B cell (primary cell): Measurements from ENCODE around the gene SFXN5. TPM values are rescaled to one million over a fixed set of nuclear protein-coding genes. Genes with fewer than 3 reads are reported as not detected.

Experiments
- ATAC-seq: fragments of 200-7000 bp; cut with Tn5 transposase; one replicate; pipeline ENCODE4 v1.10.0; 2021; ENCODE audit warnings: low read depth, mild to moderate bottlenecking, moderate number of reproducible peaks, moderate library complexity
- CTCF ChIA-PET: fragments of 350-600 bp; sonication (Branson Sonifier 250); formaldehyde crosslinking; loops from one replicate; lab custom pipeline; 2021; ENCODE audit warnings: antibody characterized with exemption, inconsistent platforms; lab: Charles Lee
- POLR2A ChIA-PET: fragments of 350-600 bp; sonication (Branson Sonifier 250); formaldehyde crosslinking; loops from one replicate; lab custom pipeline; 2021; ENCODE audit warnings: antibody characterized with exemption; lab: Charles Lee
- DNase-seq: peaks from one replicate; pipeline ENCODE4 v3.0.0; 2013
- H2AFZ ChIP-seq: 2 replicates; pipeline ENCODE4 v1.6.1; 2012; ENCODE audit warnings: mild to moderate bottlenecking, low read depth, low read length; ENCODE audit not compliant: insufficient read depth, poor library complexity, severe bottlenecking
- H3K27ac ChIP-seq, 2 donors: 1 replicate in 1 of 2; 2 replicates in 1 of 2; pipeline ENCODE4 v1.5.1; 2012 to 2013; ENCODE audit warnings: low read length in 2 of 2, mild to moderate bottlenecking in 2 of 2, moderate library complexity in 1 of 2
- H3K27me3 ChIP-seq, 4 experiments: fragments of 200-600 bp in 1 of 4; sonication (generic) in 1 of 4; replicated peaks in 1 of 4; 1 replicate in 2 of 4; 2 replicates in 2 of 4; pipeline versions ENCODE4 v1.6.1 to v1.7.0; 2013 to 2016; ENCODE audit warnings: low read length in 3 of 4, mild to moderate bottlenecking in 2 of 4, mixed read lengths in 1 of 4, moderate library complexity in 1 of 4; ENCODE audit not compliant: insufficient read depth in 4 of 4, control insufficient read depth in 3 of 4; ENCODE audit errors: control extremely low read depth in 1 of 4
- H3K36me3 ChIP-seq, 2 experiments: replicated peaks in 1 of 2; 1 replicate in 1 of 2; 2 replicates in 1 of 2; pipeline versions ENCODE4 v1.6.1 to v1.7.1; 2013; ENCODE audit warnings: low read length in 1 of 2; ENCODE audit not compliant: insufficient read depth in 2 of 2, control insufficient read depth in 1 of 2; ENCODE audit errors: control extremely low read depth in 1 of 2, extremely low read depth in 1 of 2
- H3K4me1 ChIP-seq, 2 donors: fragments of 200-600 bp in 1 of 2; sonication (generic) in 1 of 2; 1 replicate in 1 of 2; 2 replicates in 1 of 2; pipeline versions ENCODE4 v1.5.1 to v1.6.1; 2013 to 2017; ENCODE audit warnings: low read length in 2 of 2; ENCODE audit not compliant: control insufficient read depth in 2 of 2, insufficient read depth in 2 of 2
- H3K4me2 ChIP-seq: replicated peaks from 2 replicates; pipeline ENCODE3; 2012; ENCODE audit warnings: mild to moderate bottlenecking, low read depth, low read length; ENCODE audit not compliant: poor library complexity, severe bottlenecking
- H3K4me3 ChIP-seq, 5 experiments: fragments of 200-600 bp in 1 of 5; sonication (generic) in 1 of 5; 1 replicate in 3 of 5; 2 replicates in 2 of 5; pipeline versions ENCODE4 v1.5.1 to v1.7.0; 2011 to 2016; ENCODE audit warnings: low read length in 4 of 5, mild to moderate bottlenecking in 4 of 5, low read depth in 2 of 5, control low read depth in 1 of 5, moderate library complexity in 1 of 5; ENCODE audit not compliant: insufficient read depth in 1 of 5; ENCODE audit errors: control extremely low read depth in 1 of 5, extremely low read depth in 1 of 5
- H3K79me2 ChIP-seq: fragments of 200-600 bp; sonication (generic); one replicate; pipeline ENCODE4 v1.6.0; 2016; ENCODE audit warnings: low read length; ENCODE audit not compliant: control insufficient read depth, insufficient read depth
- H3K9ac ChIP-seq: fragments of 200-600 bp; sonication (generic); 2 replicates; pipeline ENCODE4 v1.6.1; 2017; ENCODE audit warnings: mild to moderate bottlenecking, low read length, moderate library complexity
- H3K9me3 ChIP-seq, 3 donors: one replicate each; pipeline versions ENCODE4 v1.6.1 to v1.7.1; 2013; ENCODE audit warnings: low read length in 2 of 3; ENCODE audit not compliant: control insufficient read depth in 2 of 3, insufficient read depth in 1 of 3; ENCODE audit errors: control extremely low read depth in 1 of 3
- H4K20me1 ChIP-seq: 2 replicates; pipeline ENCODE4 v1.6.0; 2012; ENCODE audit warnings: mild to moderate bottlenecking, low read length; ENCODE audit not compliant: insufficient read depth, control insufficient read depth, poor library complexity, severe bottlenecking
- H3K27ac Mint-ChIP-seq: one replicate; pipeline ENCODE4 v1.8.0; 2021; ENCODE audit warnings: mixed read lengths
- H3K27me3 Mint-ChIP-seq: one replicate; pipeline ENCODE4 v1.8.0; 2021; ENCODE audit warnings: mixed read lengths
- H3K4me1 Mint-ChIP-seq: one replicate; pipeline ENCODE4 v1.8.0; 2021; ENCODE audit warnings: mixed read lengths
- H3K4me3 Mint-ChIP-seq: one replicate; pipeline ENCODE4 v1.8.0; 2021; ENCODE audit warnings: mixed read lengths
- H3K9me3 Mint-ChIP-seq: one replicate; pipeline ENCODE4 v1.8.0; 2022; ENCODE audit warnings: mixed read lengths; ENCODE audit not compliant: insufficient read depth
- EZH2 ChIP-seq: IDR thresholded peaks from 2 replicates; pipeline ENCODE4 v1.6.1; 2012; ENCODE audit warnings: borderline replicate concordance, low read depth, mild to moderate bottlenecking, moderate library complexity, low read length; ENCODE audit not compliant: insufficient read depth, poor library complexity, severe bottlenecking
- WGBS: methylation state at CpG from one replicate; pipeline ENCODE4 v1.1.5; 2013; ENCODE audit warnings: missing lambda C conversion rate; ENCODE audit not compliant: insufficient coverage; 5-methylcytosine and 5-hydroxymethylcytosine counted together
- intact Hi-C: fragments of 100-400 bp; cut with micrococcal nuclease; formaldehyde crosslinking; loops from one replicate; pipeline ENCODE4 v1.10.0; 2022
- polyA plus RNA-seq: library from polyadenylated mRNA; depleted of rRNA; stranded (reverse); fragments of >200 nt; gene quantifications from 2 replicates; pipeline ENCODE4 v1.2.3, GENCODE V29; 2012
- total RNA-seq, 2 donors: library from RNA; stranded (reverse); fragments of 120-200 nt in 1 of 2; gene quantifications; 1 replicate in 1 of 2; 2 replicates in 1 of 2; pipeline versions ENCODE4 v1.2.3 to v1.2.4, GENCODE V29; 2013 to 2022
- TF ChIP-seq, protein P1 (sequence below): fragments of 200-600 bp; IDR thresholded peaks from one replicate; pipeline ENCODE4 v1.8.0; 2022; ENCODE audit warnings: antibody characterized with exemption, mild to moderate bottlenecking

Gene SFXN5
- total and polyA plus RNA-seq, 2 donors (not counting 1 experiment from before 2014, with no cell fraction given) = 8.0 to 16.9 TPM

GRCh38 chr2:72901426-72901825 is 170.1 kb downstream of the SFXN5 start:
- no peaks in the 10 kb centered on the region for H3K79me2 ChIP-seq
- no peaks in the 10 kb centered on the region for H3K9me3 Mint-ChIP-seq
- ATAC-seq (no peak), DNase-seq (no peak)
- peaks cover 52% of the 10 kb centered on the region for H3K27me3 Mint-ChIP-seq
- H3K9me3 ChIP-seq = peaks cover 0 to 1% (median 0%) of the 10 kb centered on the region in 3 donors
- H3K27me3 ChIP-seq = peaks cover 0 to 25% (median 19%) of the 10 kb centered on the region in 4 experiments
- no peak overlapping the region for H3K9ac ChIP-seq
- no peaks in the 10 kb centered on the region for H4K20me1 ChIP-seq
- no peak overlapping the region for H3K4me3 Mint-ChIP-seq
- no peak overlapping the region for H3K27ac Mint-ChIP-seq
- H3K4me3 ChIP-seq = no peak overlapping the region
- WGBS = no CpG with 5 or more reads among the region's 3 CpGs
- no peak overlapping the region for H3K27ac ChIP-seq
- POLR2A ChIA-PET = no interaction called here
- CTCF ChIA-PET = interaction anchor here (1.0 kb wide), 1 partner anchor 276 kb away, joined by 3 read pairs; no protein-coding TSS in a partner anchor
- TF ChIP-seq, protein P1, sequence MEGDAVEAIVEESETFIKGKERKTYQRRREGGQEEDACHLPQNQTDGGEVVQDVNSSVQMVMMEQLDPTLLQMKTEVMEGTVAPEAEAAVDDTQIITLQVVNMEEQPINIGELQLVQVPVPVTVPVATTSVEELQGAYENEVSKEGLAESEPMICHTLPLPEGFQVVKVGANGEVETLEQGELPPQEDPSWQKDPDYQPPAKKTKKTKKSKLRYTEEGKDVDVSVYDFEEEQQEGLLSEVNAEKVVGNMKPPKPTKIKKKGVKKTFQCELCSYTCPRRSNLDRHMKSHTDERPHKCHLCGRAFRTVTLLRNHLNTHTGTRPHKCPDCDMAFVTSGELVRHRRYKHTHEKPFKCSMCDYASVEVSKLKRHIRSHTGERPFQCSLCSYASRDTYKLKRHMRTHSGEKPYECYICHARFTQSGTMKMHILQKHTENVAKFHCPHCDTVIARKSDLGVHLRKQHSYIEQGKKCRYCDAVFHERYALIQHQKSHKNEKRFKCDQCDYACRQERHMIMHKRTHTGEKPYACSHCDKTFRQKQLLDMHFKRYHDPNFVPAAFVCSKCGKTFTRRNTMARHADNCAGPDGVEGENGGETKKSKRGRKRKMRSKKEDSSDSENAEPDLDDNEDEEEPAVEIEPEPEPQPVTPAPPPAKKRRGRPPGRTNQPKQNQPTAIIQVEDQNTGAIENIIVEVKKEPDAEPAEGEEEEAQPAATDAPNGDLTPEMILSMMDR = no peak
- no peak for TF ChIP-seq EZH2
- intact Hi-C loops = no loop called here
- H3K4me1 Mint-ChIP-seq = no peaks in the 10 kb centered on the region
- no peaks in the 10 kb centered on the region for H3K4me1 ChIP-seq
- H3K36me3 ChIP-seq = no peaks in the 10 kb centered on the region
- no peak overlapping the region for H2AFZ ChIP-seq
- H3K4me2 ChIP-seq = no peak overlapping the region

DNA sequence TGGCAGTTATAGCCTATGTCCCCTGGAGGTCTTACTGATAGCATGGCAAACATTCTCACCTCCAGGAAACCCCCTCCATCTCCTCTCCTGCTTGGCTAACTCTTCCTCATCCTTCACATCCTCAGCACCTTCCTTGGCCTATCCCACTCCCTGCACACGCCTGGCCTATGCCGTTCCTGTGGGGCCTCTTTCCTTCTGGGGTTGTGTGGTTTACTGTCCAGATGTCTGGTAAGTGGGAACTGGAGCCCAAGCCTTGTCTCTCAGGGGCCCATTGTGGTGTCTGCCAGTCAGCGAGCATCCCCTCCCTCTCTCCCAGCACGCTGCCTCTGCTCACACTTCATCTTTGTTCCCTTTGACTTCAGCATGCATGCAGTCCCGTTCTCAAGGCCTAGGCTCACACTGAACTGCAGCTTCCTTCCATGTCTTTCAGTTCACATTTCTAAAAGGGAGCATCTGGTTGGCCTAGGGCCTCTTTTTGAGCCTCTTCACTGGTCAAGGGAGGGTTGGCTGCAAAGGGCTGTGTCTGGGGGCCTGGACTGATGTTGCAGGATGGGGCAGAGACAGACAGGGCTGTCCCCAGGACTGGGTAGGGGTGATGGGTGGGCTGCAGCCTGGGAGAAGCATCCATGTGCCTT is 171.2 kb downstream of the SFXN5 start:
- H3K27me3 Mint-ChIP-seq = peaks cover 51% of the 10 kb centered on the region
- Histone ChIP-seq H3K4me1 (no peaks in the 10 kb centered on the region), H3K79me2 (no peaks in the 10 kb centered on the region), H3K4me3 (no peak overlapping the region), H4K20me1 (no peaks in the 10 kb centered on the region), H3K27ac (no peak overlapping the region), H3K9me3 (no peaks in the 10 kb centered on the region), H3K9ac (no peak overlapping the region), H2AFZ (no peak overlapping the region), H3K36me3 (no peaks in the 10 kb centered on the region), H3K4me2 (no peak overlapping the region), H3K27me3 (peaks cover 0 to 31% (median 20%) of the 10 kb centered on the region in 4 experiments)
- WGBS = 93% methylated on average over 3 of the region's 5 CpGs
- no peak for DNase-seq
- CTCF ChIA-PET = interaction anchor here (1.0 kb wide), 1 partner anchor 277 kb away, joined by 3 read pairs; no protein-coding TSS in a partner anchor
- H3K4me1 Mint-ChIP-seq = no peaks in the 10 kb centered on the region
- intact Hi-C loops = no loop called here
- TF ChIP-seq, protein P1 = no peak
- no peak for TF ChIP-seq EZH2
- no peak overlapping the region for H3K4me3 Mint-ChIP-seq
- no peak for ATAC-seq
- no peak overlapping the region for H3K27ac Mint-ChIP-seq
- no peaks in the 10 kb centered on the region for H3K9me3 Mint-ChIP-seq
- POLR2A ChIA-PET = no interaction called here
